KMS-11 (cell line): ENCODE results near the gene RPS21.

Experiments used
- H2AFZ ChIP-seq: fragments of 200-600 bp; sonication (generic); 2 replicates; pipeline ENCODE4 v1.6.1; 2016; ENCODE audit warnings: antibody characterized with exemption, mixed run types, low read depth
- H3K27ac ChIP-seq: fragments of 200-600 bp; sonication (generic); 2 replicates; pipeline ENCODE4 v1.6.1; 2016; ENCODE audit warnings: mild to moderate bottlenecking, mixed run types
- H3K27me3 ChIP-seq: fragments of 200-600 bp; sonication (generic); 2 replicates; pipeline ENCODE4 v1.6.1; 2017; ENCODE audit warnings: mild to moderate bottlenecking, low read depth, mixed run types, moderate library complexity; ENCODE audit not compliant: insufficient read depth
- H3K36me3 ChIP-seq: fragments of 200-600 bp; sonication (generic); 2 replicates; pipeline ENCODE4 v1.6.1; 2017; ENCODE audit warnings: mild to moderate bottlenecking, mixed run types; ENCODE audit not compliant: insufficient read depth
- H3K4me1 ChIP-seq: fragments of 200-600 bp; sonication (generic); 2 replicates; pipeline ENCODE4 v1.6.1; 2016; ENCODE audit warnings: mild to moderate bottlenecking, low read depth, mixed run types; ENCODE audit not compliant: poor library complexity, severe bottlenecking
- H3K4me2 ChIP-seq: fragments of 200-600 bp; sonication (generic); 2 replicates; pipeline ENCODE4 v1.7.0; 2016; ENCODE audit warnings: mild to moderate bottlenecking, mixed run types
- H3K4me3 ChIP-seq: fragments of 200-600 bp; sonication (generic); IDR thresholded peaks from 2 replicates; pipeline ENCODE4 v1.6.1; 2017; ENCODE audit warnings: low read depth, low read length, mixed read lengths; ENCODE audit not compliant: insufficient read depth
- H3K79me2 ChIP-seq: fragments of 200-600 bp; sonication (generic); 2 replicates; pipeline ENCODE4 v1.6.1; 2016; ENCODE audit warnings: low read depth, mixed run types; ENCODE audit not compliant: insufficient read depth
- H3K9ac ChIP-seq: fragments of 200-600 bp; sonication (generic); 2 replicates; pipeline ENCODE4 v1.6.1; 2016; ENCODE audit warnings: mild to moderate bottlenecking, mixed run types
- H4K20me1 ChIP-seq: fragments of 200-600 bp; sonication (generic); 2 replicates; pipeline ENCODE4 v1.6.1; 2016; ENCODE audit warnings: mild to moderate bottlenecking, mixed run types; ENCODE audit not compliant: insufficient read depth
- TF ChIP-seq, protein P1 (sequence below): fragments of 200-600 bp; sonication (generic); conservative IDR thresholded peaks from 2 replicates; pipeline ENCODE4 v1.6.1; 2017; ENCODE audit warnings: low read depth, mild to moderate bottlenecking, antibody characterized with exemption, low read length, moderate library complexity, mixed read lengths

RPS21 gene

DNA sequence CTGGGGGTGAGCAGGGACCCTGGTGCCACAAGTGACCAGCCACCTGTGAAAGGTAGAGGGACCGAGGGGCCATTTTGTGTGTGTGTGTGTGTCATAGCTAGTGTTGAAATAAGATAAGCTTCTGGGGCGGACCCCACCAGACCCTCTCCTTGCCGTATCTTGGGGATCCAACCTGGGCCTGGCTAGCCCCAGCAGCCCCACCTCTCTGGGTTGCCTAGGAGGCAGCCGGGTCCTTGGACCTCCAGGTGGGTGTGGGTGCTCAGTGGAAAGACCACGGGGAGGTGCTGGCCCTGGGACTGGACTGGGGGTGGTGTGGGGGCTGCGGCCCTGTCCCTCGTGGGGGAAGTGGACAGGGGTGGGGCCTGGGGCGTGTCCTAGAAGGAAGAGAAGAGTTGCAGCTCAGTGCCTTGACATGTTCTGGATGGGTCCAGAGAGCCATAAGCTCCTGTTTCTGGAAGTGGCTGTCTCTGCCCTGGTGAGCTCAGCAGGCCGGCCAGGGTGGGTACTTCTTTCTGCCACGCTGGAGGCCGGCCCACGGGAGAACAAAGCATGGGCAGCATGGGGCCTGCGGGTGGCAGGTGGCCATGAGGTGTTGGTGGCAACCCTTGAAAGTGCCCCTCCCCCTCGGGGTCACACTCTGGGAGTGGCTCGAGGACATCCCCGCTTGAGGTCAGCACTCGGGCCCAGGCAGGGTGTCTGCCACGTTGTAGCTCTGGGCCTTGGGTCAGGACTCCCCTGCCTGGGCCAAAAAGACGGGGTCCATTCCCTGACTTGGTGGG is 32.0 kb downstream of the RPS21 start:
- Histone ChIP-seq H3K27ac (no peak overlapping the region), H4K20me1 (no peaks in the 10 kb centered on the region), H2AFZ (no peak overlapping the region), H3K36me3 (no peaks in the 10 kb centered on the region), H3K79me2 (no peaks in the 10 kb centered on the region), H3K4me1 (no peaks in the 10 kb centered on the region), H3K4me3 (no peak overlapping the region), H3K9ac (no peak overlapping the region), H3K4me2 (no peak overlapping the region), H3K27me3 (peaks cover 90% of the 10 kb centered on the region)
- TF ChIP-seq, protein P1, sequence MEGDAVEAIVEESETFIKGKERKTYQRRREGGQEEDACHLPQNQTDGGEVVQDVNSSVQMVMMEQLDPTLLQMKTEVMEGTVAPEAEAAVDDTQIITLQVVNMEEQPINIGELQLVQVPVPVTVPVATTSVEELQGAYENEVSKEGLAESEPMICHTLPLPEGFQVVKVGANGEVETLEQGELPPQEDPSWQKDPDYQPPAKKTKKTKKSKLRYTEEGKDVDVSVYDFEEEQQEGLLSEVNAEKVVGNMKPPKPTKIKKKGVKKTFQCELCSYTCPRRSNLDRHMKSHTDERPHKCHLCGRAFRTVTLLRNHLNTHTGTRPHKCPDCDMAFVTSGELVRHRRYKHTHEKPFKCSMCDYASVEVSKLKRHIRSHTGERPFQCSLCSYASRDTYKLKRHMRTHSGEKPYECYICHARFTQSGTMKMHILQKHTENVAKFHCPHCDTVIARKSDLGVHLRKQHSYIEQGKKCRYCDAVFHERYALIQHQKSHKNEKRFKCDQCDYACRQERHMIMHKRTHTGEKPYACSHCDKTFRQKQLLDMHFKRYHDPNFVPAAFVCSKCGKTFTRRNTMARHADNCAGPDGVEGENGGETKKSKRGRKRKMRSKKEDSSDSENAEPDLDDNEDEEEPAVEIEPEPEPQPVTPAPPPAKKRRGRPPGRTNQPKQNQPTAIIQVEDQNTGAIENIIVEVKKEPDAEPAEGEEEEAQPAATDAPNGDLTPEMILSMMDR: no peak

DNA sequence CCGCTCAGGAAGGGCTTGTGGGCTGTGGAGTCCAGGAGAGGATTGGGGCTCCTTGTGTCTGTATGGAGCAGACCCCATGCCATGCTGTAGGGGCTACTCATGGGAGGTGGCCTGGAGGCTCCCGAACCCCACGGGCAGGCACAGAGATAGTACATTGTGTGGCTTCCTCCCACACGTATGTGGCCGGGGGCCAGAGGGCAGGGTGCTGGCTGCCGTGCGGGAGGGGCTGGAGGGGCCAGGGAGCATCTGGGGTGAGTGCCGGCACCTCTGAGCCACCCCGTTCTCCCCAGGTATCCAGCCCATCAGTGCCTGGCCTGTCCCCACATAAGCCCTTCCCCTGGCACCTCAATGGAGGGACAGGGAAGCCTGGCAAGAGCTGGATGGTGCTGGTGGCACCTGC is 32.9 kb downstream of the RPS21 start:
- Histone ChIP-seq H3K27ac (no peak overlapping the region), H4K20me1 (no peaks in the 10 kb centered on the region), H2AFZ (no peak overlapping the region), H3K4me2 (no peak overlapping the region), H3K9ac (no peak overlapping the region), H3K4me1 (no peaks in the 10 kb centered on the region), H3K79me2 (no peaks in the 10 kb centered on the region), H3K4me3 (no peak overlapping the region), H3K36me3 (no peaks in the 10 kb centered on the region), H3K27me3 (peaks cover 90% of the 10 kb centered on the region)
- TF ChIP-seq, protein P1: no peak

DNA sequence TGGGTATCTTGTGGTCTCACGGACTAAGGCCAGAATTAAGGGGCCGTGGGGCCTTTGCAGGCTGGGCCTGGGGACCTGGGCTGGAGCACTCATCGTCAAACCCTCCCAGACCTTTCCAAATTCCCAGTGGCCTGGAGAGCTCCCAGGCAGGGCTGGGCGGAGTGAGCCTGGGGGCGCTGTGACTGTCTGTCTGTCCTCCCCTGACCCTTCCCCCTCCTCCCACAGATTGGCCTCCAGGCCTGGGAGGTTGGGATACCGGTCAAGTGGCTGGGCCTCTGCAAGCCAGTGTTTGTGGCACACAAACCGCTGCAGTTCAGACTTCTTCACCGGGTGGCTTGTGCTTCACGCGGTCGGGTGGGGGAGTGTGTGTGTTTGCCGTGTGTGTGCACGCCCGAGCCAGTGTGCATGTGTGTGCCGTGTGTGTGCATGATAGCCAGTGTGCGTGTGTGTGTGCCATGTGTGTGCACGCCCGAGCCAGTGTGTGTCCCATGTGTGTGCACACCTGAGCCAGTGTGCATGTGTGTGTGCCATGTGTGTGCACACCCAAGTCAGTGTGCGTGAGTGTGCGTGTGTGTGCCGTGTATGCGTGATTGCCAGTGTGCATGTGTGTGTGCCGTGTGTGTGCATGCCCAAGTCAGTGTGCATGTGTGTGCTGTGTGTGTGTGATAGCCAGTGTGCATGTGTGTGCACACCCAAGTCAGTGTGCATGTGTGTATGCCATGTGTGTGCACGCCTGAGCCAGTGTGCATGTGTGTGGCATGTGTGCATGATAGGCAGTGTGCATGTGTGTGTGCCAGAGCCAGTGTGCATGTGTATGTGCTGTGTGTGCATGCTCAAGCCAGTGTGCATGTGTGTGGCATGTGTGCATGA is 34.2 kb downstream of the RPS21 start:
- no peaks in the 10 kb centered on the region for H3K4me1 ChIP-seq
- no peak overlapping the region for H3K27ac ChIP-seq
- H3K36me3 ChIP-seq: no peaks in the 10 kb centered on the region
- H3K79me2 ChIP-seq: no peaks in the 10 kb centered on the region
- H3K9ac ChIP-seq: no peak overlapping the region
- H4K20me1 ChIP-seq: no peaks in the 10 kb centered on the region
- TF ChIP-seq, protein P1: no peak
- no peak overlapping the region for H3K4me2 ChIP-seq
- peaks cover 90% of the 10 kb centered on the region for H3K27me3 ChIP-seq
- H3K4me3 ChIP-seq: no peak overlapping the region
- no peak overlapping the region for H2AFZ ChIP-seq

DNA sequence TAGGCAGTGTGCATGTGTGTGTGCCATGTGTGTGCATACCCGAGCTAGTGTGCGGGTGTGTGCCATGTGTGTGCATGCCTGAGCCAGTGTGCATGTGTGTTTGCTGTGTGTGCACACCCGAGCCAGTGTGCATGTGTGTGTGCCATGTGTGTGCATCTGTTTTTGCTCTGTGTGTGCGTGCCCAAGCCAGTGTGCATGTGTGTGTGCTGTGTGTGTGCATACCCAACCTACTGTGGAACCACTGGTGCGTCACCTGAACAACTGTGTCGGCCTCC is 34.8 kb downstream of the RPS21 start:
- Histone ChIP-seq H3K4me2 (no peak overlapping the region), H3K4me3 (no peak overlapping the region), H3K27me3 (peaks cover 90% of the 10 kb centered on the region), H2AFZ (no peak overlapping the region), H3K9ac (no peak overlapping the region), H3K79me2 (no peaks in the 10 kb centered on the region), H4K20me1 (no peaks in the 10 kb centered on the region), H3K4me1 (no peaks in the 10 kb centered on the region), H3K36me3 (no peaks in the 10 kb centered on the region), H3K27ac (no peak overlapping the region)
- TF ChIP-seq, protein P1: no peak
